SJCRH30 (cell line): ENCODE measurements around the gene EML6. TPM values are rescaled to one million over a fixed set of nuclear protein-coding genes. Genes with fewer than 3 reads are reported as not detected.

Experiments used
- DNase-seq, 2 experiments: peaks; one replicate each; pipeline ENCODE4 v3.0.0-alpha.2; 2015 to 2020
- H3K27ac ChIP-seq: fragments of 250-450 bp; sonication (Bioruptor Pico); 2 replicates; pipeline ENCODE4 v1.5.1; 2020; ENCODE audit warnings: mild to moderate bottlenecking, moderate library complexity
- H3K27me3 ChIP-seq: fragments of 250-450 bp; sonication (Bioruptor Pico); 2 replicates; pipeline ENCODE4 v1.5.1; 2020; ENCODE audit warnings: mild to moderate bottlenecking, moderate library complexity
- H3K36me3 ChIP-seq: fragments of 250-450 bp; sonication (Bioruptor Pico); 2 replicates; pipeline ENCODE4 v1.5.1; 2020; ENCODE audit warnings: mild to moderate bottlenecking, moderate library complexity
- H3K4me1 ChIP-seq: fragments of 250-450 bp; sonication (Bioruptor Pico); 2 replicates; pipeline ENCODE4 v1.5.1; 2020; ENCODE audit warnings: mild to moderate bottlenecking, moderate library complexity
- H3K4me3 ChIP-seq: fragments of 250-450 bp; sonication (Bioruptor Pico); 2 replicates; pipeline ENCODE4 v1.5.1; 2020; ENCODE audit warnings: mild to moderate bottlenecking, moderate library complexity
- H3K9me3 ChIP-seq: fragments of 250-450 bp; sonication (Bioruptor Pico); replicated peaks from 2 replicates; pipeline ENCODE4 v1.5.1; 2020; ENCODE audit warnings: mild to moderate bottlenecking, moderate library complexity
- total RNA-seq: library from RNA; depleted of rRNA; stranded (reverse); fragments of >200 nt; shearing (Covaris generic); gene quantifications from 2 replicates; pipeline ENCODE4 v1.2.3, GENCODE V29; 2014

EML6 gene
- total RNA-seq, 1 experiment from 2014 or later = 1.0 TPM

DNA sequence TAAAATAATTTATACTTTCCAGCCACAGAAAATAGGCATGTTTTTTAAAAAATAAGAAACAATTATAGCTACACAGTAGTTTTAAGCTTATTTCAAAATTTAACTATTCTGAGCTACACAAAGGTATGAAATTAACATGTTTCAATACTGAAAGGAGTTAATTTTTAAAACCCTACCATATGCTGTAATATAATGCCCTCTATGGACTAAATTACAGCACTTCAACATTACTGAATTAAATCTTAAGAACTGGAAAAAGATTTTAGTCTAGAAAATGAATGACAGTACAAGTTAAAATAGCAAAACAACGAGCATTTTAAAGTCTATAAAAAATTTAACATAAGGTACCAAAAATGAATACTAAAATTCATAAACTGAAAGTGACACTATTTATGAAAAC, 290.5 kb downstream of the EML6 start:
- peaks cover 22% of the 10 kb centered on the region for H3K36me3 ChIP-seq
- peaks cover 10% of the 10 kb centered on the region for H3K4me1 ChIP-seq
- H3K27me3 ChIP-seq = no peaks in the 10 kb centered on the region
- DNase-seq = no peak
- H3K27ac ChIP-seq = no peak overlapping the region
- no peak overlapping the region for H3K4me3 ChIP-seq
- no peaks in the 10 kb centered on the region for H3K9me3 ChIP-seq

DNA sequence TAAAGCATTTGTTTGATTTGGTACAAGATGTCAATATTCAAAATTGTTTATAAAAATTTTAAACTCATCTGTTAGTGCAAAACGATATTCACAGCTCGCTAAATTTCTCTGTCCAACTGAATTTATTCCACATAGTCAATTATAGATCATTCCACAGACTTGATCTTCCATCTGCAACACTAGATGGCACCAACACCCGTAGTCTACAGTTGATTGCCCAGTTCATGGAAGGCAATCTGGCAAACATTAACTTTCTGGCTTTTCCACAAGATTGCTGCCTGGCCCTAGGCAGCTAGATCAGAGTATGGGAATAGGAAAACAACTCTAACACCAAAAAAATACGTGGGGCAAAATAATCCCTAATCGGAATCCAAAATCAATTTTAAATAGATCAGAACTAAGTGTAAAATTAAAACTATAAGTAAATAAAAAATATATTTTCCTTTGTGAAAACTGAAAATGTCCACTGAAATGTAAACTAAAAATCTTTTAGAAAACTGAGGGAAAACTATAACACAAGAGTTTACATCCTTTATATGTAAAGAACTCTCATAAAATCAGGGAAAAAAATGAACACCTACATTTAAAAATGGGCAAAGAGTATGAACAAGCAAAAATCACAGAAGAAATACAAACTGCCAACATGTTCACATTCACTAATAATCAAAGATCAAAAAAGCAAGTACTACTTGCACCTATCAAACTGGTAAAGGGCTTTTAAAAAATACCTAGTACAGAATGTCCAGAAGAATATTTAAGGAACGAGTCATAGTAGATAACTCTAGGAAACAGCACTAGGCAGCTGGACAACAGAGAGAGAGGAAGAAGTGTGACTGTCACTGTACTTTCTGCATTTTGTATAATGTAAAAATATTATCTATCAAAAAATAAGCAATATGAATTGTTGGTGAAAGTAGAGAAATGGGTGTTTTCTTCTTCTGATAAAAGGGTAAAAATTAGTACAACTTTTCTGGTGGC, 291.8 kb downstream of the EML6 start:
- DNase-seq = peak; percentile 38 to 75
- peaks cover 31% of the 10 kb centered on the region for H3K36me3 ChIP-seq
- H3K9me3 ChIP-seq = no peaks in the 10 kb centered on the region
- H3K27me3 ChIP-seq = no peaks in the 10 kb centered on the region
- peaks cover 10% of the 10 kb centered on the region for H3K4me1 ChIP-seq
- no peak overlapping the region for H3K4me3 ChIP-seq
- no peak overlapping the region for H3K27ac ChIP-seq

DNA sequence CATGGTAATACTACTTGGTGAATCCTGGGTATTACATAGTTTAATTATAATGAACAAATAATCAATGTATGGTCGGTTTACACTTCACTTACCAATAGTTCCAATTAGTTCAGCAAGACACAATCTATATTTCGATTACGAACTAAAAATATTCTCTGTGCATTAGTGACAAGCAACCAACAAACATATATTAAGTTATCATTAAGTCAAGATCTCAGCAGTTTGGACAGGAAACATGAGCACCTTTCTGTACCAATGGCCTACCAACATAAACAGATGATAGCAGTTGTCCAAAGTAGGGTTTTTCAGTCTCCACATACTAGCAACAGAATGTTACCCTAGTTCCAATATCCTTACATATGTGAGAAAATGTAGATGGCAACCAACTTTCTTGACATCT, 294.0 kb downstream of the EML6 start:
- H3K27ac ChIP-seq = no peak overlapping the region

DNA sequence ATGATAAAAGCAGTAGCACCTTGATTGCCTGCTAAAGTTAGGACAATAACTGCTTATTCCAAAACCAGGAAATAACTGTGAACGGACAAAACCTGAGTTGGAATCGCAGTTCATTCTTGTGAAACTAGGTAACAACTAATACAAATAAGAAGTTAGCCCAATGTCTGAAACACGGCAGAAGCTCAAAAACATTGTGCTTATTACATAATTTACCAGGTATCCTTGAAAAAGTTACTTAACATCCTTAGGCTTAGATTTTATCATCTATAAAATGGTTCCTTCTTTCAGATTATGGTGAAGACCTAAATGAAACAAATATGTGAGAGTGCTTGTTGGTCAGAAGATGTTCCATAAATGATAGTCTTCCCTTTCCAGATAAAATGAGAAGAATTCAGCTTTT, 294.4 kb downstream of the EML6 start:
- peaks cover 4% of the 10 kb centered on the region; the same call in 1 of the 2 replicates for H3K4me1 ChIP-seq
- DNase-seq = no peak
- H3K36me3 ChIP-seq = peaks cover 28% of the 10 kb centered on the region
- H3K27me3 ChIP-seq = no peaks in the 10 kb centered on the region
- H3K9me3 ChIP-seq = no peaks in the 10 kb centered on the region
- H3K4me3 ChIP-seq = no peak overlapping the region
- H3K27ac ChIP-seq = no peak overlapping the region

More for the DNA sequence above, 294.0 kb downstream of the EML6 start:
- H3K4me1 ChIP-seq = peaks cover 8% of the 10 kb centered on the region
- no peaks in the 10 kb centered on the region for H3K9me3 ChIP-seq
- peaks cover 28% of the 10 kb centered on the region for H3K36me3 ChIP-seq
- no peak for DNase-seq
- no peaks in the 10 kb centered on the region for H3K27me3 ChIP-seq
- H3K4me3 ChIP-seq = no peak overlapping the region

DNA sequence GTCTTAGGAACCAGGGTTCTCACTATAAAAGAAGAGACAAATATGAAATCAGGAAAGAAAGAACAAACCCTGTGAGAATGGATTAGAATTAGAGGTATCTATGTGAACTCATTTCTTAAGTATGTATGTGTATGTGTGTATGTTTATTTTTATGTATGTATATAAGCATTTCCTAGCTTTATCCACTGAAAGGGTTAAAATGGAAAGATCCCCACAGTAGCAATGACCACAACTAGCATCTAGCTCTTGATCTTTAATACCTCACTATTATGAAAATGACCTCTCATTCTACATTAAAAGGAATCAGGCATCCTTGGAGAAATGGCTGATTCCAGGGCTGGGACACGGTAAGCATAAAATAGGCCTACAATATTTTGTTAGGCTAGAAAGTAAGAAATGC, 295.2 kb downstream of the EML6 start:
- DNase-seq = no peak
- no peaks in the 10 kb centered on the region for H3K4me1 ChIP-seq
- no peaks in the 10 kb centered on the region for H3K9me3 ChIP-seq
- no peak overlapping the region for H3K27ac ChIP-seq
- no peak overlapping the region for H3K4me3 ChIP-seq
- peaks cover 28% of the 10 kb centered on the region for H3K36me3 ChIP-seq
- H3K27me3 ChIP-seq = no peaks in the 10 kb centered on the region

GRCh38 chr2:55019526-55020258, 296.2 kb downstream of the EML6 start:
- Histone ChIP-seq H3K4me1 (no peaks in the 10 kb centered on the region), H3K27ac (no peak overlapping the region), H3K4me3 (no peak overlapping the region), H3K27me3 (no peaks in the 10 kb centered on the region), H3K36me3 (peaks cover 33% of the 10 kb centered on the region), H3K9me3 (no peaks in the 10 kb centered on the region)
- no peak for DNase-seq
